Activated CD4-positive, alpha-beta T cell treated with anti-CD3 and anti-CD28 coated beads for 36 hours (primary cell): Measurements from ENCODE around the gene TAS1R3. TPM values are rescaled to one million over a fixed set of nuclear protein-coding genes. Genes with fewer than 3 reads are reported as not detected.

Experiments used
- ATAC-seq: fragments of 200-7000 bp; cut with Tn5 transposase; one replicate; pipeline ENCODE4 v1.10.0; 2021; ENCODE audit warnings: mild to moderate bottlenecking, moderate library complexity
- CTCF ChIA-PET: fragments of 350-600 bp; sonication (Branson Sonifier 250); formaldehyde crosslinking; loops from one replicate; lab custom pipeline; 2021; ENCODE audit warnings: antibody characterized with exemption; lab: Charles Lee
- POLR2A ChIA-PET: fragments of 350-600 bp; sonication (Branson Sonifier 250); formaldehyde crosslinking; loops from one replicate; lab custom pipeline; 2021; ENCODE audit warnings: antibody characterized with exemption, inconsistent platforms; lab: Charles Lee
- DNase-seq: peaks from one replicate; pipeline ENCODE4 v3.0.0-alpha.2; 2020
- H3K27ac Mint-ChIP-seq: one replicate; pipeline ENCODE4 v1.8.0; 2021; ENCODE audit warnings: mixed read lengths
- H3K27me3 Mint-ChIP-seq: one replicate; pipeline ENCODE4 v1.8.0; 2021; ENCODE audit warnings: mixed read lengths
- H3K36me3 Mint-ChIP-seq: one replicate; pipeline ENCODE4 v1.8.0; 2021; ENCODE audit warnings: low read depth, mixed read lengths
- H3K4me1 Mint-ChIP-seq: one replicate; pipeline ENCODE4 v1.8.0; 2021; ENCODE audit warnings: mixed read lengths
- H3K4me3 Mint-ChIP-seq: one replicate; pipeline ENCODE4 v1.8.0; 2021; ENCODE audit warnings: mild to moderate bottlenecking, moderate library complexity, mixed read lengths
- H3K9me3 Mint-ChIP-seq: one replicate; pipeline ENCODE4 v1.8.0; 2021; ENCODE audit warnings: low read depth, mixed read lengths
- intact Hi-C, 2 experiments: fragments of 100-400 bp; cut with DNase I in 1 of 2; cut with micrococcal nuclease in 1 of 2; formaldehyde crosslinking; loops; one replicate each; pipeline versions ENCODE4 v1.14.2 to v1.15.1; 2022 to 2024; cut with DNase I, micrococcal nuclease
- total RNA-seq, 2 experiments: library from RNA; stranded (reverse); gene quantifications; one replicate each; pipeline ENCODE4 v1.2.3, GENCODE V29; 2021

Gene TAS1R3
- total RNA-seq, 2 experiments from 2014 or later: 0.28 to 0.41 TPM

- H3K4me3 Mint-ChIP-seq: peak overlapping the region; percentile 28
- CTCF ChIA-PET: interaction anchor here (0.7 to 1.9 kb wide), 10 partner anchors 9 to 1488 kb away, joined by 3 to 11 read pairs (median 4); no protein-coding TSS in a partner anchor
- DNase-seq (peak; percentile 89), ATAC-seq (peak; percentile 39)
- H3K9me3 Mint-ChIP-seq: no peaks in the 10 kb centered on the region
- H3K36me3 Mint-ChIP-seq: peaks cover 9% of the 10 kb centered on the region
- POLR2A ChIA-PET: no interaction called here
- H3K4me1 Mint-ChIP-seq: peaks cover 27% of the 10 kb centered on the region
- H3K27ac Mint-ChIP-seq: no peak overlapping the region
- intact Hi-C loops: no loop called here
- no peaks in the 10 kb centered on the region for H3K27me3 Mint-ChIP-seq
Measured at GRCh38 chr1:1371746-1372711, 40.9 kb downstream of the TAS1R3 start.

DNA sequence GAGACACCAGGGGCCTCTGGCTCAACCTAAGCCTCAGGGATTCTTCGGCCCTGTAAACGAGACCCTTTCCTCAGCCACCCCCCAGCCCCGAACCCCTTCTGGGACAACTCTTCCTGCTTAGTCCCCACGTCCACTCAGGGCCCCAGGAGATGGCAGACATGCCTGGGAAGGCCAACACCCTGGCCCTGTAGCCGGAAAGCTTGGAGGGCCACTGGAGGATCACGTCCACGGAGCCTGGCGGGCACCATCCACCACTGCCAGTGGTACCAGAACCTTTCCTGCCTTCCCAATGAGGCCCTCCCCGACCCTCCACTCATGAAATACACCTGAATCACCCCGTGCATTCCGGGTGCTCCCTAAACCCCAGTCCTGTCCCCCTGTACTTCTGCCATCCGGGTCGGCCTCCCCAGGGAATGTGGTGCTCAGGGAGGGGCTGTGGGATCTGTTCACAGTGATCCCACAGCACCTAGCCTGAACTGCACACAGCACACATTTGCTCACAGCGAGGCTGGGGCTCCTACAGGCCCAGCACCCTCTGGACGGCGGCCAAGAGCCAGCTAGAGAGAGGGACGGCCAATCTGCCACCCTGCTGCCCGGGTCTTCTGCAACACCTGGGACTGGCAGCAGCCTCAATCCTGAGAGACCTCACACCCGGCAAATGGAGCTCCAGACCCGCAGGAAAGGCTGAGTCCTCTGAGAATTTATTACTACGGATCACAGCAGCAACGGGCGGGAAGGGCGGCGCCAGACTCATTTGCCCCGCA, 42.2 kb downstream of the TAS1R3 start:
- intact Hi-C loops: no loop called here
- Mint-ChIP-seq H3K27ac (peak overlapping the region; percentile 4), H3K9me3 (no peaks in the 10 kb centered on the region), H3K4me1 (peaks cover 27% of the 10 kb centered on the region), H3K36me3 (peaks cover 9% of the 10 kb centered on the region), H3K4me3 (peak overlapping the region; percentile 87), H3K27me3 (no peaks in the 10 kb centered on the region)
- CTCF ChIA-PET: interaction anchor here (1.0 to 1.9 kb wide), 2 partner anchors 10 to 35 kb away, joined by 4 to 11 read pairs; no protein-coding TSS in a partner anchor
- ATAC-seq (no peak), DNase-seq (no peak)
- POLR2A ChIA-PET: no interaction called here

- ChIA-PET POLR2A (no interaction called here), CTCF (interaction anchor here (0.5 to 2.2 kb wide), 5 partner anchors 63 to 1212 kb away, joined by 3 to 9 read pairs (median 3); no protein-coding TSS in a partner anchor)
- peaks cover 9% of the 10 kb centered on the region for H3K36me3 Mint-ChIP-seq
- DNase-seq (no peak), ATAC-seq (no peak)
- peaks cover 27% of the 10 kb centered on the region for H3K4me1 Mint-ChIP-seq
- H3K9me3 Mint-ChIP-seq: no peaks in the 10 kb centered on the region
- no peaks in the 10 kb centered on the region for H3K27me3 Mint-ChIP-seq
- peak overlapping the region; percentile 37 for H3K27ac Mint-ChIP-seq
- intact Hi-C loops: loop anchor here (2.0 kb wide), 3 partner anchors 49 to 285 kb away; partner anchors contain the start of genes CDK11B (in 1 of the 2), CPTP (in 1 of the 2), INTS11 (in 1 of the 2) and PUSL1 (in 1 of the 2)
- H3K4me3 Mint-ChIP-seq: peak overlapping the region; percentile 87
Measured at GRCh38 chr1:1373815-1374588, 42.9 kb downstream of the TAS1R3 start.

GRCh38 chr1:1374589-1374928, 43.5 kb downstream of the TAS1R3 start:
- Mint-ChIP-seq H3K4me1 (peaks cover 27% of the 10 kb centered on the region), H3K9me3 (no peaks in the 10 kb centered on the region), H3K4me3 (peak overlapping the region; percentile 87), H3K27ac (peak overlapping the region; percentile 37), H3K27me3 (no peaks in the 10 kb centered on the region), H3K36me3 (peaks cover 9% of the 10 kb centered on the region)
- POLR2A ChIA-PET: interaction anchor here (0.6 to 1.2 kb wide), 5 partner anchors 23 to 196 kb away, joined by 3 to 9 read pairs (median 4); partner anchors contain the start of gene MRPL20
- intact Hi-C loops: loop anchor here (2.0 kb wide), 3 partner anchors 50 to 284 kb away; partner anchors contain the start of genes CDK11B (in 1 of the 2), CPTP (in 1 of the 2), INTS11 (in 1 of the 2) and PUSL1 (in 1 of the 2)
- no peak for ATAC-seq
- DNase-seq: peak; percentile 47
- CTCF ChIA-PET: interaction anchor here (0.5 to 2.2 kb wide), 7 partner anchors 18 to 1211 kb away, joined by 3 to 9 read pairs (median 3); no protein-coding TSS in a partner anchor

- intact Hi-C loops: loop anchor here (1.0 to 2.0 kb wide), 16 partner anchors 24 to 342 kb away; partner anchors contain the start of genes CPTP (in 2 of the 2), INTS11 (in 2 of the 2), MRPL20 (in 2 of the 2) and PUSL1 (in 2 of the 2)
- ATAC-seq (peak; percentile 97), DNase-seq (peak; percentile 98)
- CTCF ChIA-PET: interaction anchor here (0.5 to 2.2 kb wide), 9 partner anchors 15 to 159 kb away, joined by 3 to 9 read pairs (median 3); partner anchors contain the start of gene CCNL2
- Mint-ChIP-seq H3K27ac (peak within 1 kb of the TSS; percentile 91), H3K4me1 (peaks cover 26% of the 10 kb centered on the region), H3K9me3 (no peaks in the 10 kb centered on the region), H3K27me3 (no peaks in the 10 kb centered on the region), H3K4me3 (peak within 1 kb of the TSS; percentile 87), H3K36me3 (peaks cover 9% of the 10 kb centered on the region)
- POLR2A ChIA-PET: interaction anchor here (0.5 to 1.3 kb wide), 9 partner anchors 14 to 195 kb away, joined by 3 to 12 read pairs (median 4); partner anchors contain the start of genes CCNL2 and MRPL20
Measured at GRCh38 chr1:1374929-1375662, 44.0 kb downstream of the TAS1R3 start, which contains the start of gene AURKAIP1. AURKAIP1 (minus strand) TSS chr1:1375207; CDS start chr1:1374756, 451 bp downstream.

DNA sequence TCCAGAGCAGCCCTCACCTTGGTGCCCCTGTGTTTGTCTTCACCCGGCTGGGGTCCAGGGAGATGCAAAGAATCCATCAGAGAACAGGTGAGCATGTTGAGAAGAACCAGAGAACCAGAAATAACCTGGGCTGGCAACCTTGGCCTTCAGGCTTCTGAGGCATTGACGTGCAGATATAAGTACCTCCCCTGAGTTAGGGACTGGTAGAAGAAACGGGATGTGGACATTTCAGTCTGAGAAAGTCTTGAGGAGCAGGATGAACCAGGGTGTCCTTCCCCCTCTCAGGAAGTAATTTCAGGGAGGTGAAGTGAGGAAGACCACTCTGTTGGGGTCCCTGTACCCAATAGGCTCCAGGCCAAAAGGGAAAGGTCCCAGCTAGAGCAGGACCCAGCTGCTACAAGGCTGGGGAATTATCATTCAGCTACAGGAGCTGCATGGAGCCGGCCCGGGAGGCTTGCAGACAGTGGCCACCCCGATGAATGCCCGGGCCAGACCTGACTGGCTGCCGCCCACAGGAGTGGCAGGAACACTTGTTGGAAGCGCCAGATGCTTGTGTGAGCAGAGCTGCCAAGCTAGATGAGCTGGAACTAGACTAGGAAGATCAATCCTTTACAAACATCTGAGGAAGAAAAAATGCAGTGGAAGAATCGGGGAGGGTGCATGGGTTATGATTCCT, 45.6 kb downstream of the TAS1R3 start:
- ChIA-PET CTCF (interaction anchor here (1.3 to 2.2 kb wide), 3 partner anchors 13 to 128 kb away, joined by 3 to 9 read pairs (median 3); no protein-coding TSS in a partner anchor), POLR2A (interaction anchor here (0.6 to 1.0 kb wide), 2 partner anchors 22 to 54 kb away, joined by 3 read pairs; partner anchors contain the start of gene CCNL2)
- no peak for ATAC-seq
- H3K27ac Mint-ChIP-seq: no peak overlapping the region
- no peaks in the 10 kb centered on the region for H3K9me3 Mint-ChIP-seq
- H3K36me3 Mint-ChIP-seq: peaks cover 9% of the 10 kb centered on the region
- H3K27me3 Mint-ChIP-seq: no peaks in the 10 kb centered on the region
- peaks cover 16% of the 10 kb centered on the region for H3K4me1 Mint-ChIP-seq
- intact Hi-C loops: no loop called here
- DNase-seq: no peak
- H3K4me3 Mint-ChIP-seq: peak overlapping the region; percentile 87

DNA sequence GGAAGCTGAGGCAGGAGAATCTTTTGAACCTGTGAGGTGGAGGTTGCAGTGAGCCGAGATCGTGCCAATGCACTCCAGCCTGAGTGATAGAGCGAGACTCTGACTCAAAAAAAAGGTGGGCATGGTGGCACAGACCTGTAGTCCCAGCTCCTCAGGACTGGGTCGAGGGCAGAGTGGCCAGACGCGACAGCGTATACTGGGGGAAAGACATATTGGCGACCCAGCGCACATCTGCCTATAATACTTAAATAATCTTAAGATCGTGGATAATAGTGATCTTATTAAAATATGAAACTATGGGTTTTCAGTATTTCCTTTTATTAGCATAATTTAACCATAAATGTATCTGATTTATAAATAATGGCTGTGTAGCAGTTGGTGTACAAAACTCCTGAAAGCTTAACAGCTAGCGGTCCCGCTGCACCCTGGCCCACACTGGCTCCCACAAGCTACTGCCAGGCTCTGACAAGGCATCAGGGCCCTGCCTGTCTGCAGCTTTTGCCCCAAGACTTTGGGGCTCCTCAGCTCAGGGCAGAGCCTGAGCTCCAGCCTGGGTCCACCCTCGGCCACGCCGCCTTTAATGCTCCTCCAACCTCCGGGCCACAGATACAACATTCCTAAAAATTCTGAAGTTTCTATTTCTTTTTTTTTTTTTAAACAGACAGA, 46.6 kb downstream of the TAS1R3 start:
- Mint-ChIP-seq H3K9me3 (no peaks in the 10 kb centered on the region), H3K4me3 (no peak overlapping the region), H3K27ac (no peak overlapping the region), H3K4me1 (peaks cover 11% of the 10 kb centered on the region), H3K27me3 (no peaks in the 10 kb centered on the region), H3K36me3 (peaks cover 9% of the 10 kb centered on the region)
- no peak for ATAC-seq
- ChIA-PET CTCF (interaction anchor here (0.7 kb wide), 1 partner anchor 244 kb away, joined by 3 read pairs; no protein-coding TSS in a partner anchor), POLR2A (interaction anchor here (0.7 to 1.0 kb wide), 3 partner anchors 21 to 510 kb away, joined by 3 to 7 read pairs (median 3); partner anchors contain the start of gene CCNL2)
- DNase-seq: no peak
- intact Hi-C loops: no loop called here

GRCh38 chr1:1380860-1381259, 49.8 kb downstream of the TAS1R3 start:
- H3K9me3 Mint-ChIP-seq: no peaks in the 10 kb centered on the region
- no peaks in the 10 kb centered on the region for H3K27me3 Mint-ChIP-seq
- intact Hi-C loops: no loop called here
- CTCF ChIA-PET: no interaction called here
- DNase-seq: no peak
- no peak for ATAC-seq
- H3K4me3 Mint-ChIP-seq: no peak overlapping the region
- no peaks in the 10 kb centered on the region for H3K4me1 Mint-ChIP-seq
- no peak overlapping the region for H3K27ac Mint-ChIP-seq
- peaks cover 2% of the 10 kb centered on the region for H3K36me3 Mint-ChIP-seq
- POLR2A ChIA-PET: no interaction called here

DNA sequence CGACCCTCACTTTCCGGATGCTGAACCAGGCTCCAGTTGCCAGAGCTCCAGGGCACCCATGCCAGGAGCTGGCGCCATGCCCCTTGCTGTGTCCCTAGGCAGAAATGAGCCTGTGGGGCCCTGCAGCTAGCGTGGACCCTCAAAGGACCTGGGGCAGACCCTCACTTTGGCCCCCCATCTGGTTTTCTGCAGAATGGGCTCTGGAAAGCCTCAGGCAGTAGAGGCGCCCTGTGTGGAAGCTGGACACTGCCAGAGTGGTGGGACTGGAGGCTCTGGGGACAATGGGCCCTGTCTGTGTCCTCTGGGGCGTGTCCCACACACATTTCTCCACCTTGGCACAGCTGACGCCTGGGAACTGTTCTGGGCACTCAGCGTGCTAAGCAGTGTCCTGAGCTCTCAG, 50.2 kb downstream of the TAS1R3 start:
- Mint-ChIP-seq H3K4me1 (no peaks in the 10 kb centered on the region), H3K27me3 (no peaks in the 10 kb centered on the region), H3K27ac (no peak overlapping the region), H3K9me3 (no peaks in the 10 kb centered on the region), H3K36me3 (peaks cover 7% of the 10 kb centered on the region), H3K4me3 (no peak overlapping the region)
- CTCF ChIA-PET: no interaction called here
- intact Hi-C loops: no loop called here
- DNase-seq: no peak
- POLR2A ChIA-PET: no interaction called here
- ATAC-seq: no peak
